HG02870 (cell line): ENCODE measurements around the gene SLC35B3.
"Not testable (repeated sequence)": the region's sequence is repeated elsewhere in the genome, so short reads cannot be mapped to it uniquely, and the experiment has no call there.

Experiments used
- ATAC-seq: cut with Tn5 transposase; IDR thresholded peaks from one replicate; pipeline ENCODE4 v1.9.1; 2021; ENCODE audit warnings: mild to moderate bottlenecking, moderate library complexity; ENCODE audit not compliant: unreplicated experiment

Gene SLC35B3

GRCh38 chr6:8415280-8415679, 20.1 kb downstream of the SLC35B3 start:
- no peak for ATAC-seq

GRCh38 chr6:8414844-8415243, 20.5 kb downstream of the SLC35B3 start:
- no peak for ATAC-seq

GRCh38 chr6:8405946-8406345, 29.4 kb downstream of the SLC35B3 start:
- ATAC-seq, result not testable (repeated sequence)

GRCh38 chr6:8402546-8402945, 32.8 kb downstream of the SLC35B3 start:
- no peak for ATAC-seq

GRCh38 chr6:8400663-8401062, 34.7 kb downstream of the SLC35B3 start:
- ATAC-seq, result no peak

- ATAC-seq, result no peak
Measured at GRCh38 chr6:8392569-8392968, 42.8 kb downstream of the SLC35B3 start.

- no peak for ATAC-seq
Measured at GRCh38 chr6:8391934-8392333, 43.4 kb downstream of the SLC35B3 start.

GRCh38 chr6:8389036-8389818, 46.1 kb downstream of the SLC35B3 start:
- ATAC-seq, result no peak

GRCh38 chr6:8387942-8388437, 47.4 kb downstream of the SLC35B3 start:
- ATAC-seq, result no peak

- ATAC-seq, result no peak
Measured at GRCh38 chr6:8383584-8383983, 51.8 kb downstream of the SLC35B3 start.

- no peak for ATAC-seq
Measured at GRCh38 chr6:8382434-8382833, 52.9 kb downstream of the SLC35B3 start.

- no peak for ATAC-seq
Measured at GRCh38 chr6:8375916-8376315, 59.4 kb downstream of the SLC35B3 start.
